Sigmoid colon (tissue), 7 donors: ENCODE results near the gene WDFY2. TPM values are rescaled to one million over a fixed set of nuclear protein-coding genes. Genes with fewer than 3 reads are reported as not detected.
"Not testable (repeated sequence)": the region's sequence is repeated elsewhere in the genome, so short reads cannot be mapped to it uniquely, and the experiment has no call there.

Experiments
- DNase-seq: peaks from one replicate; pipeline ENCODE4 v3.0.0-alpha.2; 2019
- H3K27ac ChIP-seq, 4 donors: fragments of 200-600 bp; sonication (generic); one replicate each; pipeline ENCODE4 v1.5.1; 2016 to 2019; ENCODE audit warnings: mild to moderate bottlenecking in 1 of 4
- H3K27me3 ChIP-seq, 3 donors: fragments of 200-600 bp; sonication (generic); one replicate each; pipeline ENCODE4 v1.5.1; 2019; ENCODE audit warnings: mild to moderate bottlenecking in 1 of 3
- H3K36me3 ChIP-seq, 4 donors: fragments of 200-600 bp; sonication (generic); one replicate each; pipeline ENCODE4 v1.5.1; 2016 to 2019
- H3K4me1 ChIP-seq, 4 donors: fragments of 200-600 bp; sonication (generic); one replicate each; pipeline ENCODE4 v1.5.1; 2017 to 2019
- H3K4me3 ChIP-seq, 4 donors: fragments of 200-600 bp; sonication (generic); one replicate each; pipeline ENCODE4 v1.5.1; 2017 to 2019; ENCODE audit warnings: mild to moderate bottlenecking in 2 of 4, moderate library complexity in 1 of 4
- H3K9me3 ChIP-seq, 4 donors: fragments of 200-600 bp in 3 of 4; sonication (generic) in 3 of 4; one replicate each; pipeline versions ENCODE4 v1.5.1 to v1.6.1; 2013 to 2019
- EP300 ChIP-seq, 4 donors: sonication (generic); formaldehyde crosslinking; IDR thresholded peaks; one replicate each; pipeline ENCODE4 v1.6.1; 2017; ENCODE audit warnings: antibody characterized with exemption in 4 of 4
- POLR2A ChIP-seq, 2 donors: fragments of 450-650 bp; IDR thresholded peaks; one replicate each; pipeline ENCODE4 v1.6.1; 2016; ENCODE audit warnings: antibody characterized with exemption in 2 of 2, mild to moderate bottlenecking in 2 of 2, moderate library complexity in 2 of 2
- POLR2AphosphoS5 ChIP-seq, 4 donors: sonication (generic); formaldehyde crosslinking; IDR thresholded peaks; one replicate each; pipeline ENCODE4 v1.6.1; 2017; ENCODE audit warnings: antibody characterized with exemption in 4 of 4
- WGBS, 2 donors: extraction: QIAGEN DNeasy Blood & Tissue Kit; methylation state at CpG; one replicate each; pipeline ENCODE4 v1.1.7; 2013; 5-methylcytosine and 5-hydroxymethylcytosine counted together
- intact Hi-C: fragments of 100-400 bp; cut with DNase I; formaldehyde crosslinking; loops from one replicate; pipeline ENCODE4 v1.15.1; 2023
- polyA plus RNA-seq, 3 donors: library from polyadenylated mRNA; stranded (reverse); fragments of 200-250 nt; gene quantifications; one replicate each; pipeline ENCODE4 v1.2.3, GENCODE V29; 2013
- total RNA-seq, 4 donors: library from RNA; depleted of rRNA; stranded (reverse); fragments of >200 nt; gene quantifications; one replicate each; pipeline ENCODE4 v1.1.0, GENCODE V29; 2016
- TF ChIP-seq, protein P1 (sequence below), 4 experiments: fragments of 450-650 bp in 3 of 4; fragments of 200-600 bp in 1 of 4; IDR thresholded peaks; one replicate each; pipeline ENCODE4 v1.5.1; 2016 to 2019; ENCODE audit warnings: antibody characterized with exemption in 4 of 4, mild to moderate bottlenecking in 3 of 4, moderate library complexity in 2 of 4
- donor health status: healthy with polysubstance abuse.
- donor health status: Bipolar disorder and iron deficiency.
- donor health status: healthy.

WDFY2 gene
- total and polyA plus RNA-seq, 7 donors = 0.60 to 18.3 (median 7.3) TPM

DNA sequence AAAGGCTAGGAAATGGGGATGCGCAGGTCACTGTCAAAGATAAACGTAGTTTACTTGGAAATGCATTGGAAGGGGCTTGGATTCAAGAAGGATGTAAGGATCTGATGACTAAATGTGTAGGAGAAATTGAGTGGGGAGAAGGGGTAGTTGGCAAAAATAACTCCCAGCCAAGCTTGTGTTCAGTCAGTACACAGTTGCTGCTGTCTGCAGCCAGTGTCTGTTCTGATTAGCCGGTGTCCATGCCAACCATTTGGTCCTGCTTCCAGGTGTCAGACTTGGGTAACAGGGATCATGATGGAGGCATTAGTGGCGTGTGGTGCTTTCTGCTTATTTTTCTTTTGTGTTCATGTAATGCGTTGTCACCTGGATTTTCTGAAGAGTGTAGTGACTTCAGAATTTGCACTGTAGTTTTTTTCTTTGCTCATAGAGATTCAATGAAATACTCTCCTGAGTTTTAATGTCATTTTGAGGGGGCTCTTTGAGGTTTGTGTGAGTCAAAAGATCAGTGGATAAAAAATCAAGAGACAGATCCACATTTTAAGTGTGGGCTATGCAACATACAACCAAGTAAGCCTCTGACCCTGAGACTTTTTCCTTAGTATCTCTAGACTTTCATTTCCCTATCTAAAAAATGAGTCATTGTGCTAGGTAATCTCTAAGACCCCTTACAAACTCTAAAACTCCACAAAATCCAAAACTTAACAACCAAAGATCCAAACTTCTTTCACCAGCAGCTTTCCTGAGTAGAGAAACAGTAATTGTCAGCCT is 103.9 kb downstream of the WDFY2 start:
- intact Hi-C loops = no loop called here
- TF ChIP-seq POLR2AphosphoS5 (IDR thresholded peaks at IDR 0.05) = no peak
- TF ChIP-seq, protein P1, sequence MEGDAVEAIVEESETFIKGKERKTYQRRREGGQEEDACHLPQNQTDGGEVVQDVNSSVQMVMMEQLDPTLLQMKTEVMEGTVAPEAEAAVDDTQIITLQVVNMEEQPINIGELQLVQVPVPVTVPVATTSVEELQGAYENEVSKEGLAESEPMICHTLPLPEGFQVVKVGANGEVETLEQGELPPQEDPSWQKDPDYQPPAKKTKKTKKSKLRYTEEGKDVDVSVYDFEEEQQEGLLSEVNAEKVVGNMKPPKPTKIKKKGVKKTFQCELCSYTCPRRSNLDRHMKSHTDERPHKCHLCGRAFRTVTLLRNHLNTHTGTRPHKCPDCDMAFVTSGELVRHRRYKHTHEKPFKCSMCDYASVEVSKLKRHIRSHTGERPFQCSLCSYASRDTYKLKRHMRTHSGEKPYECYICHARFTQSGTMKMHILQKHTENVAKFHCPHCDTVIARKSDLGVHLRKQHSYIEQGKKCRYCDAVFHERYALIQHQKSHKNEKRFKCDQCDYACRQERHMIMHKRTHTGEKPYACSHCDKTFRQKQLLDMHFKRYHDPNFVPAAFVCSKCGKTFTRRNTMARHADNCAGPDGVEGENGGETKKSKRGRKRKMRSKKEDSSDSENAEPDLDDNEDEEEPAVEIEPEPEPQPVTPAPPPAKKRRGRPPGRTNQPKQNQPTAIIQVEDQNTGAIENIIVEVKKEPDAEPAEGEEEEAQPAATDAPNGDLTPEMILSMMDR (IDR thresholded peaks at IDR 0.05) = no peak
- TF ChIP-seq EP300 (IDR thresholded peaks at IDR 0.05) = no peak
- no peak for TF ChIP-seq POLR2A (IDR thresholded peaks at IDR 0.05)
- DNase-seq = no peak
- H3K4me3 ChIP-seq = no peak overlapping the region
- H3K4me1 ChIP-seq = peaks cover 0 to 17% (median 8%) of the 10 kb centered on the region in 4 donors
- no peak overlapping the region for H3K27ac ChIP-seq
- H3K9me3 ChIP-seq = no peaks in the 10 kb centered on the region
- no peaks in the 10 kb centered on the region for H3K36me3 ChIP-seq
- WGBS, 2 donors = 93 to 94% methylated on average over 5 of the region's 5 CpGs
- H3K27me3 ChIP-seq = no peaks in the 10 kb centered on the region

DNA sequence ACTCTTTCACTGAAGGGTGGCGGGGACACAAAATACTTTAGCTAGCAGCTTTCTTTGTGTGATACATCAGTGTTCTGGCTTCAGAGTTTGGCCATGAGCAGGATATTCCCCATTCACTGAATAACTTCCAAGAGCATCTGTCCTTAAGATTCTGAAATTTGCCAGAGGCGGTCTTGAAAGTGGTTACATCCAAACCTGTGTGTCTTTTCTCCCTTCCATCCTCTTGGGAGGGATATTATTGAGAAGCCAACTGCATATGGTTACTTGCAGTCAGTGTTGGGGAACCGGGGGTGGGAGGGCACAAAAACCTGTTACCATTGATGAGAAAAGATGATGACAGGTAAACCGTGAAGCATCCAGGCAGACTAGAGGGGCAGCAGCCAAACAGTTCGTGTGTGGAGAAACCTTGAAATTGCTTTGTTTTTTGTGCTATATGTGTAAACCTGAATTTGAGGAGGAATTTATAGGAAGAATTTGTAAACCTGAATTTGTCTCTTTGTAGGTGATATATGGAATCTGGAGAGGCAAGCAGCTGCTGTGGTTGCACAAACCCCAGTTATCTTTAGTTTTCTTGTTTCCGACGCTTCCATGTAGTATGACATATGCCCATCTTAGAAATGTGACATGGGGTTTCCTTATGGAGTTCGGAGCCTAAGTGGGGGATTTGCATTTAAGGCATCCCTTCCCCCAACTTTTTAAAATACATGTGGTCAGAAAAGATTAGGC is 104.8 kb downstream of the WDFY2 start:
- no peaks in the 10 kb centered on the region for H3K9me3 ChIP-seq
- H3K36me3 ChIP-seq = no peaks in the 10 kb centered on the region
- H3K4me3 ChIP-seq = no peak overlapping the region
- intact Hi-C loops = no loop called here
- peak overlapping the region in 1 of 4 donors; percentile 2 for H3K27ac ChIP-seq
- TF ChIP-seq POLR2A (IDR thresholded peaks at IDR 0.05) (no peak), POLR2AphosphoS5 (IDR thresholded peaks at IDR 0.05) (no peak), EP300 (IDR thresholded peaks at IDR 0.05) (no peak)
- TF ChIP-seq, protein P1 (IDR thresholded peaks at IDR 0.05) = no peak
- WGBS, 2 donors = 64 to 82% methylated on average over 8 of the region's 8 CpGs
- peaks cover 0 to 13% (median 8%) of the 10 kb centered on the region in 4 donors for H3K4me1 ChIP-seq
- no peak for DNase-seq
- no peaks in the 10 kb centered on the region for H3K27me3 ChIP-seq

DNA sequence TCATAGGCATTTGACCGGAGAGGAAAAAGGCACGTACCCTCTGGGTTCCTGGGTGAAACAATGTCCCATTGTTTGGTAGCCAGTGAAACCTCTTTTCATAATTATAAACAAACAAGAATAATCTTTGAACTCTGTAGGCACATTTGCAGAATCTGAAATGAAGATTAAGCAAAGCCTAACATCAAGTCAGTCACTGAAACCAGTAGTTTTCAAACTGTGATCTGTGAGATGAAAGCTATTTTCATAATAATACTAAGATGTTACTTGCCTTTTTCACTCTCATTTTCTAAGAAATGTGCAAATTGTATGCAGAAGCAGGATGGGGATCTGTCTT is 105.4 kb downstream of the WDFY2 start:
- Histone ChIP-seq H3K36me3 (no peaks in the 10 kb centered on the region), H3K27me3 (no peaks in the 10 kb centered on the region), H3K9me3 (no peaks in the 10 kb centered on the region), H3K27ac (no peak overlapping the region), H3K4me1 (peaks cover 0 to 13% (median 8%) of the 10 kb centered on the region in 4 donors), H3K4me3 (no peak overlapping the region)
- DNase-seq = no peak
- intact Hi-C loops = no loop called here
- TF ChIP-seq POLR2A (IDR thresholded peaks at IDR 0.05) = no peak
- no peak for TF ChIP-seq POLR2AphosphoS5 (IDR thresholded peaks at IDR 0.05)
- TF ChIP-seq, protein P1 (IDR thresholded peaks at IDR 0.05) = no peak
- TF ChIP-seq EP300 (IDR thresholded peaks at IDR 0.05) = no peak
- WGBS, 2 donors = 20 to 55% methylated on average over 2 of the region's 2 CpGs

DNA sequence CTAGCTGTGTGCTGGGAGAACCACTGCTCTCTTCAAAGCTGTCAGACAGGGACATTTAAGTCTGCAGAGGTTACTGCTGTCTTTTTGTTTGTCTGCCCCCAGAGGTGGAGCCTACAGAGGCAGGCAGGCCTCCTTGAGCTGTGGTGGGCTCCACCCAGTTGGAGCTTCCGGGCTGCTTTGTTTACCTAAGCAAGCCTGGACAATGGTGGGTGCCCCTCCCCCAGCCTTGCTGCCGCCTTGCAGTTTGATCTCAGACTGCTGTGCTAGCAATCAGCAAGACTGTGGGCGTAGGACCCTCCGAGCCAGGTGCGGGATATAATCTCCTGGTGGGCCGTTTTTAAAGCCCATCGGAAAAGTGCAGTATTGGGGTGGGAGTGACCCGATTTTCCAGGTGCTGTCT is 111.4 kb downstream of the WDFY2 start:
- H3K9me3 ChIP-seq, DNase-seq, H3K4me1 ChIP-seq, H3K36me3 ChIP-seq, H3K27me3 ChIP-seq, H3K27ac ChIP-seq, intact Hi-C loops, H3K4me3 ChIP-seq: not testable (repeated sequence)
- WGBS, 2 donors = 83 to 87% methylated on average over 8 of the region's 8 CpGs

DNA sequence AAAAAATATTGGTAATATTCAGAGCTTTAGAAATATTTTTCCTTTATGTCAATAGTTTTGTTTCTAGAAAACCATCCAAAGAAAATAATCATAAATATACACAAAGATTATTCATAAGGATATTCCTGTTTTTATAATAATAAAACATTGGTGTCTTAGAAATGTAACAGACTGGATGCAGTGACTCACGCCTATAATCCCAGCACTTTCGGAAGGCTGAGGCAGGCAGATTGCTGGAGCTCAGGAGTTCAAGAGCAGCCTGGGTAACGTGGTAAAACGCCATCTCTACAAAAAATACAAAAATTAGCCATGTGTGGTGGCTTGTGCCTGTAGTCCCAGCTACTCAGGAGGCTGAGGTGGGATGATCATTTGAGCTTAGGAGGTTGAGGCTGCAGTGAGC is 112.9 kb downstream of the WDFY2 start:
- no peaks in the 10 kb centered on the region for H3K27me3 ChIP-seq
- TF ChIP-seq POLR2AphosphoS5 (IDR thresholded peaks at IDR 0.05) = no peak
- no peak for TF ChIP-seq EP300 (IDR thresholded peaks at IDR 0.05)
- no peak for TF ChIP-seq POLR2A (IDR thresholded peaks at IDR 0.05)
- TF ChIP-seq, protein P1 (IDR thresholded peaks at IDR 0.05) = no peak
- no peak for DNase-seq
- no peaks in the 10 kb centered on the region for H3K4me1 ChIP-seq
- H3K27ac ChIP-seq = no peak overlapping the region
- no peak overlapping the region for H3K4me3 ChIP-seq
- H3K9me3 ChIP-seq = no peaks in the 10 kb centered on the region
- no peaks in the 10 kb centered on the region for H3K36me3 ChIP-seq
- 92 to 95% methylated on average over 4 of the region's 4 CpGs for WGBS, 2 donors
- intact Hi-C loops = no loop called here
